ENCODE measurements around the gene AKTIP. TPM values are rescaled to one million over a fixed set of nuclear protein-coding genes. Genes with fewer than 3 reads are reported as not detected.

The AKTIP gene
- polyA plus RNA-seq, 6 donors from 2014 or later: 11.6 to 17.9 (median 13.8) TPM

- Mint-ChIP-seq H3K27ac (peak overlapping the region in 5 of 6 donors; percentile 78 to 92 (median 91)), H3K4me1 (peaks cover 5 to 33% (median 25%) of the 10 kb centered on the region in 3 donors), H3K9me3 (peaks cover 0 to 13% (median 5%) of the 10 kb centered on the region in 7 donors), H3K36me3 (peaks cover 0 to 5% of the 10 kb centered on the region in 2 donors), H3K27me3 (no peaks in the 10 kb centered on the region), H3K4me3 (peak overlapping the region in 3 of 8 donors; percentile 50 to 77 (median 72))
- DNase-seq (no peak), ATAC-seq (ENCODE audit: low read depth in 2 of 2) (no peak)
These were observed 7.7 kb upstream of the AKTIP start for GRCh38 chr16:53510704-53511070.

- Mint-ChIP-seq H3K4me1 (peaks cover 5 to 34% (median 27%) of the 10 kb centered on the region in 3 donors), H3K36me3 (peaks cover 0 to 5% of the 10 kb centered on the region in 2 donors), H3K4me3 (peak overlapping the region in 7 of 8 donors; percentile 50 to 87 (median 76)), H3K27ac (peak overlapping the region in 5 of 6 donors; percentile 78 to 92 (median 91)), H3K27me3 (no peaks in the 10 kb centered on the region), H3K9me3 (peaks cover 0 to 13% (median 5%) of the 10 kb centered on the region in 7 donors)
- DNase-seq: peak; percentile 51
- ATAC-seq (ENCODE audit: low read depth in 2 of 2): peak; percentile 64 to 79
These were observed 7.1 kb upstream of the AKTIP start for GRCh38 chr16:53509906-53510703.

GRCh38 chr16:53507464-53508179 is 4.6 kb upstream of the AKTIP start:
- ATAC-seq (ENCODE audit: low read depth in 2 of 2): no peak
- peaks cover 19 to 48% (median 29%) of the 10 kb centered on the region in 3 donors for H3K4me1 Mint-ChIP-seq
- H3K27ac Mint-ChIP-seq: no peak overlapping the region
- H3K4me3 Mint-ChIP-seq: peak overlapping the region in 1 of 8 donors; percentile 87
- DNase-seq: no peak
- no peaks in the 10 kb centered on the region for H3K27me3 Mint-ChIP-seq
- no peaks in the 10 kb centered on the region for H3K9me3 Mint-ChIP-seq
- H3K36me3 Mint-ChIP-seq: no peaks in the 10 kb centered on the region

GRCh38 chr16:53506254-53506653 is 3.2 kb upstream of the AKTIP start:
- no peaks in the 10 kb centered on the region for H3K36me3 Mint-ChIP-seq
- H3K9me3 Mint-ChIP-seq: no peaks in the 10 kb centered on the region
- no peak for ATAC-seq (ENCODE audit: low read depth in 2 of 2)
- no peaks in the 10 kb centered on the region for H3K27me3 Mint-ChIP-seq
- H3K27ac Mint-ChIP-seq: peak overlapping the region in 1 of 6 donors; percentile 86
- peaks cover 24 to 54% (median 37%) of the 10 kb centered on the region in 3 donors for H3K4me1 Mint-ChIP-seq
- H3K4me3 Mint-ChIP-seq: peak overlapping the region in 2 of 8 donors; percentile 79 to 87
- DNase-seq: no peak

GRCh38 chr16:53504665-53505064 is 1.7 kb upstream of the AKTIP start:
- Mint-ChIP-seq H3K4me3 (peak overlapping the region; percentile 86 to 98 (median 94)), H3K36me3 (no peaks in the 10 kb centered on the region), H3K9me3 (no peaks in the 10 kb centered on the region), H3K27ac (peak overlapping the region; percentile 90 to 99 (median 98)), H3K27me3 (no peaks in the 10 kb centered on the region), H3K4me1 (peaks cover 23 to 42% (median 24%) of the 10 kb centered on the region in 3 donors)
- ATAC-seq (ENCODE audit: low read depth in 2 of 2): no peak
- no peak for DNase-seq

DNA sequence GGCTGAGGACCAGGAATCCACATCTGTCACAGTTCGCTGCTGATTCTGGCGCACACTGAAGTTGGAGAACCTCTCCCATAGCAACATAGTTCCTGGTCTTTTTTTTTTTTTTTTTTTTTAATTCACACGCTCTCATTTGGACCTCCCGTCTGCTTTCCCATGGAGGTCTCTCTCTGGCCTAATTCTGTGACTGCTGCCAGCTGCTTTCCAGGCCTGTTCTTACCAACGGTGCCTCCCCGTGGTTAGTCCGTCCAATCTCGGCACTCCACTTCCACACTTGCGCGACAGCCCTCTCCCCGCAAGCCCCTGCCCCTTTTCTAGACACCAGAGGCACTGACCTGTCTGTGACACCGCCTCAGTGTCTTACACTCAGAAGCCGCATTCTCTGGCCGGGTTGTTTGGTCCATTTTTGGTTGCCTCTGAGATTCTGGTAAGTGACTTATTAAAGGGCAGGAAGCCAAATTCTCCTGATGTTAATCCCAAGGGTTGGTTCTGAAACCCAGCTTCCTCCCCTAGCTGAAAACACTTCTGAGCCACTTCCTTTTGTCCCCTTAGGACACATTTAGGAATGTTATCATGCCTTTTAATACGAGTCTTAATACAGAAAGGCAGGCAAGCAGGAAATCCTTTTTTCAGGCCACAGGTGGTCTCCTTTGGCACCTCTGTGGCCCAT is 1.1 kb upstream of the AKTIP start:
- peak overlapping the region; percentile 90 to 99 (median 98) for H3K27ac Mint-ChIP-seq
- peaks cover 23 to 39% (median 23%) of the 10 kb centered on the region in 3 donors for H3K4me1 Mint-ChIP-seq
- DNase-seq (peak; percentile 17), ATAC-seq (ENCODE audit: low read depth in 2 of 2) (no peak)
- no peaks in the 10 kb centered on the region for H3K27me3 Mint-ChIP-seq
- H3K36me3 Mint-ChIP-seq: no peaks in the 10 kb centered on the region
- peak overlapping the region; percentile 86 to 98 (median 94) for H3K4me3 Mint-ChIP-seq
- no peaks in the 10 kb centered on the region for H3K9me3 Mint-ChIP-seq

DNA sequence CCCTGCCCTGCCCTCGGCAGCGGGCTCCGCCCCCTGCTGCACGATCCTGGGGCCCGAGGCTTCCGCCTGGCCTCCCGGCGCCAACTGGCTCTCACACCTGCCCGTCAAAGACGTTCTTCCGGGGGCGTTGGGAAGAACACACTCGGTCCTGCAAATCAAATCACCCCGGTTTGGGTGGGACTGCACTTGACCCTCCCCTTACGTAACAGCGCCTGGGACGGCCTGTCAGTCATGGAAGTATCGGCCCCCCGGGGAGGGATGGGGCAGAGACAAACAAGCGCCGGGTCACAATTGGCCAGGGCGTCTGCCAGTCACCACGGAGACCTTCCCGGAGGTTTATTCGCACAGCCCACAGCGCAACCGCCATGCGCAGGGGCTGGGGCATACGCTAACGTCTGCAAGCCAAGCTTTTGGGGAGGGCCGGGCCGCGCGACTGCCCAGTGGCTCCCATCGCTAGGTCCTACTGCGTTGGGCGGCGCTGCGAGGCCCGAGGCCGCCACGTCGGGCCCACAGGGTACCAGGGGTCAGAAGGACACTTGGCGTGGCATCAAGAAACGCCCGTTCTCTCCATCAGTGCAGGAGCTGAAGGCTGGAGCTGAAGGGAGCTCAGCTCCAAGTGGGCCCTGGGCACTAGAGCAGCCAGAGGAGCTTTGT is 388 bp upstream of the AKTIP start:
- Mint-ChIP-seq H3K36me3 (peaks cover 0 to under 1% of the 10 kb centered on the region in 2 donors), H3K4me1 (peaks cover 23 to 34% (median 23%) of the 10 kb centered on the region in 3 donors), H3K27me3 (no peaks in the 10 kb centered on the region), H3K27ac (peak overlapping the region; percentile 83 to 98 (median 88)), H3K9me3 (no peaks in the 10 kb centered on the region), H3K4me3 (peak overlapping the region; percentile 86 to 98 (median 94))
- DNase-seq (peak; percentile 100), ATAC-seq (ENCODE audit: low read depth in 2 of 2) (peak; percentile 88 to 89)

- Mint-ChIP-seq H3K4me3 (peak overlapping the region in 7 of 8 donors; percentile 79 to 97 (median 89)), H3K27ac (no peak overlapping the region), H3K36me3 (peaks cover 0 to 5% of the 10 kb centered on the region in 2 donors), H3K4me1 (peaks cover 23 to 34% (median 23%) of the 10 kb centered on the region in 3 donors), H3K27me3 (no peaks in the 10 kb centered on the region), H3K9me3 (no peaks in the 10 kb centered on the region)
- no peak for ATAC-seq (ENCODE audit: low read depth in 2 of 2)
- DNase-seq: no peak
These were observed 1.7 kb downstream of the AKTIP start for GRCh38 chr16:53501216-53501859.

DNA sequence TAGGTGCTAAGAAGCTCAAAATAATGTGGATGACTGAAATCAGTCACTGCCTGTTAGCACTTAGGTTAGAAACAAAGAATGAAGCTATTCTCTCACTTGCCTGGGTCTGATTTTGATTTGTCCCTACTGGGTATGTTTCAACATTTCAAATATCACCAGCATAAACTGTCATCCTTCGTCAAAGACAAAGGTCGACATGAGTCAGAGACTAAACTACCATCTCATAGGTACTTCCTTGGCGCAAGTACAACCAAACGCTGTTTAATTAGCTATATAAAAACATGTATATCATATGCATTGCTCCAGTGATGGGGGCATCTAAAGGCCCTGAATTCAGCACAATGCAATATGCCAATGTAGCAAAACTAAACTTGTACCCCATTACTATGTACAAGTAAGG is 4.0 kb downstream of the AKTIP start:
- Mint-ChIP-seq H3K4me1 (peaks cover 10 to 20% (median 15%) of the 10 kb centered on the region in 3 donors), H3K27me3 (no peaks in the 10 kb centered on the region), H3K9me3 (no peaks in the 10 kb centered on the region), H3K27ac (no peak overlapping the region), H3K36me3 (peaks cover 0 to 16% of the 10 kb centered on the region in 2 donors), H3K4me3 (peak overlapping the region in 1 of 8 donors; percentile 65)
- ATAC-seq (ENCODE audit: low read depth in 2 of 2): no peak
- no peak for DNase-seq

DNA sequence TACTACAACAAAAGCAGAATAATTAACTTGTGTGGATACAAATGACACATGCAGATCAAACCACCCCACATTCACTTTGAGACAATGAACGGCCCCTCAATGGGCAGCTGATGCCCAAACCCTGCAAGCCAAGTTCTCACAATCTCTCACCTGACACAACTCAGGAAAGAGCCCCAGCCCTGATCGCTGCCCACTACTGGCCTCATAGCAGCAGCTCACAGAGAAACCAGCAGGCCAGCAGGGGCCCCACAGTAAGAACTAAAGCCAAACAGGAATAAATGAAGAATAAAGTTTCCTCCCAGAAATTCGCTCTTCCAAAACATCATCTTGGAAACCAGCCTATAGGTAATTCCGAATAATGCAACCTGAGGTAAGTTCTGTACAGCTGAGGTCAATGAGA is 7.7 kb downstream of the AKTIP start:
- peak overlapping the region in 2 of 6 donors; percentile 56 to 61 for H3K27ac Mint-ChIP-seq
- peaks cover 0 to 27% of the 10 kb centered on the region in 2 donors for H3K36me3 Mint-ChIP-seq
- H3K4me1 Mint-ChIP-seq: no peaks in the 10 kb centered on the region
- ATAC-seq (ENCODE audit: low read depth in 2 of 2): no peak
- H3K9me3 Mint-ChIP-seq: no peaks in the 10 kb centered on the region
- H3K4me3 Mint-ChIP-seq: no peak overlapping the region
- DNase-seq: no peak
- H3K27me3 Mint-ChIP-seq: no peaks in the 10 kb centered on the region

- ATAC-seq (ENCODE audit: low read depth in 2 of 2) (no peak), DNase-seq (no peak)
- Mint-ChIP-seq H3K4me1 (no peaks in the 10 kb centered on the region), H3K36me3 (peaks cover 0 to 34% of the 10 kb centered on the region in 2 donors), H3K9me3 (no peaks in the 10 kb centered on the region), H3K4me3 (no peak overlapping the region), H3K27me3 (no peaks in the 10 kb centered on the region), H3K27ac (peak overlapping the region in 2 of 6 donors; percentile 22 to 90)
These were observed 8.4 kb downstream of the AKTIP start for GRCh38 chr16:53494636-53495035.

- DNase-seq (no peak), ATAC-seq (ENCODE audit: low read depth in 2 of 2) (no peak)
- H3K27me3 Mint-ChIP-seq: no peaks in the 10 kb centered on the region
- H3K4me3 Mint-ChIP-seq: no peak overlapping the region
- H3K36me3 Mint-ChIP-seq: peaks cover 9 to 32% of the 10 kb centered on the region in 2 donors
- H3K4me1 Mint-ChIP-seq: no peaks in the 10 kb centered on the region
- peak overlapping the region in 1 of 6 donors; percentile 15 for H3K27ac Mint-ChIP-seq
- H3K9me3 Mint-ChIP-seq: no peaks in the 10 kb centered on the region
These were observed 10.5 kb downstream of the AKTIP start for GRCh38 chr16:53492503-53492902.

Data from naive B cell (primary cell).